B cell (primary cell): ENCODE results near the gene LMAN2. TPM values are rescaled to one million over a fixed set of nuclear protein-coding genes. Genes with fewer than 3 reads are reported as not detected.

Experiments
- ATAC-seq: fragments of 200-7000 bp; cut with Tn5 transposase; one replicate; pipeline ENCODE4 v1.10.0; 2021; ENCODE audit warnings: low read depth, mild to moderate bottlenecking, moderate number of reproducible peaks, moderate library complexity
- CTCF ChIA-PET: fragments of 350-600 bp; sonication (Branson Sonifier 250); formaldehyde crosslinking; loops from one replicate; lab custom pipeline; 2021; ENCODE audit warnings: antibody characterized with exemption, inconsistent platforms; lab: Charles Lee
- POLR2A ChIA-PET: fragments of 350-600 bp; sonication (Branson Sonifier 250); formaldehyde crosslinking; loops from one replicate; lab custom pipeline; 2021; ENCODE audit warnings: antibody characterized with exemption; lab: Charles Lee
- DNase-seq: peaks from one replicate; pipeline ENCODE4 v3.0.0; 2013
- H2AFZ ChIP-seq: 2 replicates; pipeline ENCODE4 v1.6.1; 2012; ENCODE audit warnings: mild to moderate bottlenecking, low read depth, low read length; ENCODE audit not compliant: insufficient read depth, poor library complexity, severe bottlenecking
- H3K27ac ChIP-seq, 2 donors: 1 replicate in 1 of 2; 2 replicates in 1 of 2; pipeline ENCODE4 v1.5.1; 2012 to 2013; ENCODE audit warnings: low read length in 2 of 2, mild to moderate bottlenecking in 2 of 2, moderate library complexity in 1 of 2
- H3K27me3 ChIP-seq, 4 experiments: fragments of 200-600 bp in 1 of 4; sonication (generic) in 1 of 4; replicated peaks in 1 of 4; 1 replicate in 2 of 4; 2 replicates in 2 of 4; pipeline versions ENCODE4 v1.6.1 to v1.7.0; 2013 to 2016; ENCODE audit warnings: low read length in 3 of 4, mild to moderate bottlenecking in 2 of 4, mixed read lengths in 1 of 4, moderate library complexity in 1 of 4; ENCODE audit not compliant: insufficient read depth in 4 of 4, control insufficient read depth in 3 of 4; ENCODE audit errors: control extremely low read depth in 1 of 4
- H3K36me3 ChIP-seq, 2 experiments: replicated peaks in 1 of 2; 1 replicate in 1 of 2; 2 replicates in 1 of 2; pipeline versions ENCODE4 v1.6.1 to v1.7.1; 2013; ENCODE audit warnings: low read length in 1 of 2; ENCODE audit not compliant: insufficient read depth in 2 of 2, control insufficient read depth in 1 of 2; ENCODE audit errors: control extremely low read depth in 1 of 2, extremely low read depth in 1 of 2
- H3K4me1 ChIP-seq, 2 donors: fragments of 200-600 bp in 1 of 2; sonication (generic) in 1 of 2; 1 replicate in 1 of 2; 2 replicates in 1 of 2; pipeline versions ENCODE4 v1.5.1 to v1.6.1; 2013 to 2017; ENCODE audit warnings: low read length in 2 of 2; ENCODE audit not compliant: control insufficient read depth in 2 of 2, insufficient read depth in 2 of 2
- H3K4me2 ChIP-seq: replicated peaks from 2 replicates; pipeline ENCODE3; 2012; ENCODE audit warnings: mild to moderate bottlenecking, low read depth, low read length; ENCODE audit not compliant: poor library complexity, severe bottlenecking
- H3K4me3 ChIP-seq, 5 experiments: fragments of 200-600 bp in 1 of 5; sonication (generic) in 1 of 5; 1 replicate in 3 of 5; 2 replicates in 2 of 5; pipeline versions ENCODE4 v1.5.1 to v1.7.0; 2011 to 2016; ENCODE audit warnings: low read length in 4 of 5, mild to moderate bottlenecking in 4 of 5, low read depth in 2 of 5, control low read depth in 1 of 5, moderate library complexity in 1 of 5; ENCODE audit not compliant: insufficient read depth in 1 of 5; ENCODE audit errors: control extremely low read depth in 1 of 5, extremely low read depth in 1 of 5
- H3K79me2 ChIP-seq: fragments of 200-600 bp; sonication (generic); one replicate; pipeline ENCODE4 v1.6.0; 2016; ENCODE audit warnings: low read length; ENCODE audit not compliant: control insufficient read depth, insufficient read depth
- H3K9ac ChIP-seq: fragments of 200-600 bp; sonication (generic); 2 replicates; pipeline ENCODE4 v1.6.1; 2017; ENCODE audit warnings: mild to moderate bottlenecking, low read length, moderate library complexity
- H3K9me3 ChIP-seq, 3 donors: one replicate each; pipeline versions ENCODE4 v1.6.1 to v1.7.1; 2013; ENCODE audit warnings: low read length in 2 of 3; ENCODE audit not compliant: control insufficient read depth in 2 of 3, insufficient read depth in 1 of 3; ENCODE audit errors: control extremely low read depth in 1 of 3
- H4K20me1 ChIP-seq: 2 replicates; pipeline ENCODE4 v1.6.0; 2012; ENCODE audit warnings: mild to moderate bottlenecking, low read length; ENCODE audit not compliant: insufficient read depth, control insufficient read depth, poor library complexity, severe bottlenecking
- H3K27ac Mint-ChIP-seq: one replicate; pipeline ENCODE4 v1.8.0; 2021; ENCODE audit warnings: mixed read lengths
- H3K27me3 Mint-ChIP-seq: one replicate; pipeline ENCODE4 v1.8.0; 2021; ENCODE audit warnings: mixed read lengths
- H3K4me1 Mint-ChIP-seq: one replicate; pipeline ENCODE4 v1.8.0; 2021; ENCODE audit warnings: mixed read lengths
- H3K4me3 Mint-ChIP-seq: one replicate; pipeline ENCODE4 v1.8.0; 2021; ENCODE audit warnings: mixed read lengths
- H3K9me3 Mint-ChIP-seq: one replicate; pipeline ENCODE4 v1.8.0; 2022; ENCODE audit warnings: mixed read lengths; ENCODE audit not compliant: insufficient read depth
- EZH2 ChIP-seq: IDR thresholded peaks from 2 replicates; pipeline ENCODE4 v1.6.1; 2012; ENCODE audit warnings: borderline replicate concordance, low read depth, mild to moderate bottlenecking, moderate library complexity, low read length; ENCODE audit not compliant: insufficient read depth, poor library complexity, severe bottlenecking
- whole genome bisulfite sequencing: methylation state at CpG from one replicate; pipeline ENCODE4 v1.1.5; 2013; ENCODE audit warnings: missing lambda C conversion rate; ENCODE audit not compliant: insufficient coverage; 5-methylcytosine and 5-hydroxymethylcytosine counted together
- intact Hi-C: fragments of 100-400 bp; cut with micrococcal nuclease; formaldehyde crosslinking; loops from one replicate; pipeline ENCODE4 v1.10.0; 2022
- polyA plus RNA-seq: library from polyadenylated mRNA; depleted of rRNA; stranded (reverse); fragments of >200 nt; gene quantifications from 2 replicates; pipeline ENCODE4 v1.2.3, GENCODE V29; 2012
- total RNA-seq, 2 donors: library from RNA; stranded (reverse); fragments of 120-200 nt in 1 of 2; gene quantifications; 1 replicate in 1 of 2; 2 replicates in 1 of 2; pipeline versions ENCODE4 v1.2.3 to v1.2.4, GENCODE V29; 2013 to 2022
- TF ChIP-seq, protein P1 (sequence below): fragments of 200-600 bp; IDR thresholded peaks from one replicate; pipeline ENCODE4 v1.8.0; 2022; ENCODE audit warnings: antibody characterized with exemption, mild to moderate bottlenecking

LMAN2 gene
- total and polyA plus RNA-seq, 2 donors (not counting 1 experiment from before 2014, with no cell fraction given): 99.4 to 123 TPM

GRCh38 chr5:177347699-177348098 is 3.8 kb downstream of the LMAN2 start:
- H4K20me1 ChIP-seq: peaks cover 34% of the 10 kb centered on the region
- DNase-seq (no peak), ATAC-seq (no peak)
- H2AFZ ChIP-seq: no peak overlapping the region
- H3K36me3 ChIP-seq: peaks cover 5 to 33% of the 10 kb centered on the region in 2 experiments
- peaks cover 84% of the 10 kb centered on the region for H3K79me2 ChIP-seq
- H3K27ac ChIP-seq: no peak overlapping the region
- no peak overlapping the region for H3K4me2 ChIP-seq
- H3K9ac ChIP-seq: no peak overlapping the region
- peaks cover 43% of the 10 kb centered on the region for H3K4me1 Mint-ChIP-seq
- no peak overlapping the region for H3K4me3 ChIP-seq
- H3K27me3 Mint-ChIP-seq: no peaks in the 10 kb centered on the region
- no peak overlapping the region for H3K27ac Mint-ChIP-seq
- intact Hi-C loops: no loop called here
- H3K27me3 ChIP-seq: no peaks in the 10 kb centered on the region
- no peaks in the 10 kb centered on the region for H3K9me3 ChIP-seq
- 94% methylated on average over 3 of the region's 4 CpGs for WGBS
- no peak overlapping the region for H3K4me3 Mint-ChIP-seq
- TF ChIP-seq, protein P1, sequence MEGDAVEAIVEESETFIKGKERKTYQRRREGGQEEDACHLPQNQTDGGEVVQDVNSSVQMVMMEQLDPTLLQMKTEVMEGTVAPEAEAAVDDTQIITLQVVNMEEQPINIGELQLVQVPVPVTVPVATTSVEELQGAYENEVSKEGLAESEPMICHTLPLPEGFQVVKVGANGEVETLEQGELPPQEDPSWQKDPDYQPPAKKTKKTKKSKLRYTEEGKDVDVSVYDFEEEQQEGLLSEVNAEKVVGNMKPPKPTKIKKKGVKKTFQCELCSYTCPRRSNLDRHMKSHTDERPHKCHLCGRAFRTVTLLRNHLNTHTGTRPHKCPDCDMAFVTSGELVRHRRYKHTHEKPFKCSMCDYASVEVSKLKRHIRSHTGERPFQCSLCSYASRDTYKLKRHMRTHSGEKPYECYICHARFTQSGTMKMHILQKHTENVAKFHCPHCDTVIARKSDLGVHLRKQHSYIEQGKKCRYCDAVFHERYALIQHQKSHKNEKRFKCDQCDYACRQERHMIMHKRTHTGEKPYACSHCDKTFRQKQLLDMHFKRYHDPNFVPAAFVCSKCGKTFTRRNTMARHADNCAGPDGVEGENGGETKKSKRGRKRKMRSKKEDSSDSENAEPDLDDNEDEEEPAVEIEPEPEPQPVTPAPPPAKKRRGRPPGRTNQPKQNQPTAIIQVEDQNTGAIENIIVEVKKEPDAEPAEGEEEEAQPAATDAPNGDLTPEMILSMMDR: no peak
- TF ChIP-seq EZH2: no peak
- ChIA-PET CTCF (no interaction called here), POLR2A (no interaction called here)
- H3K9me3 Mint-ChIP-seq: no peaks in the 10 kb centered on the region
- H3K4me1 ChIP-seq: peaks cover 24 to 28% of the 10 kb centered on the region in 2 donors

DNA sequence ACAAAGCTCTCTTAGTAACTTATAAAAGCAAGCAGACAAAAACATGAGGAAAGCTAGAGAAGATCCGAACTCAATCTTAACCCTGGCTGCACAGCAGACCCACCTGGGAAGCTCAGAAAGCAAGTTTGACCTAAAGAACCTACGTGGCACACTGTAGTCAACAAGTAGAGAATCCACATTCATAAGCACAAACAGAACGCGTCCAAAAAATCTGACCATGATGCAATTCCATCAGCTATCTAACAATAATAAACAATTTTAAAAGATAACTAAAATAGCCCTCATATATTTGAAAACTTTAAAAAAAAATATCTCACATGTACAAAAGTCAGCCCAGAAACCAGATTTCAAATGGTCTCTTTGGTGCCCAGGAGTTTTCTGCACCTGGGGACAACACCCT is 4.6 kb downstream of the LMAN2 start:
- Mint-ChIP-seq H3K4me1 (peaks cover 39% of the 10 kb centered on the region), H3K27ac (no peak overlapping the region), H3K27me3 (no peaks in the 10 kb centered on the region), H3K4me3 (no peak overlapping the region), H3K9me3 (no peaks in the 10 kb centered on the region)
- ATAC-seq: no peak
- no peak for DNase-seq
- no peaks in the 10 kb centered on the region for H3K27me3 ChIP-seq
- peaks cover 41% of the 10 kb centered on the region for H4K20me1 ChIP-seq
- H3K36me3 ChIP-seq: peaks cover 5 to 33% of the 10 kb centered on the region in 2 experiments
- no peaks in the 10 kb centered on the region for H3K9me3 ChIP-seq
- POLR2A ChIA-PET: no interaction called here
- H2AFZ ChIP-seq: no peak overlapping the region
- H3K4me3 ChIP-seq: no peak overlapping the region
- 100% methylated on average over 1 of the region's 4 CpGs for WGBS
- peaks cover 20 to 22% of the 10 kb centered on the region in 2 donors for H3K4me1 ChIP-seq
- H3K4me2 ChIP-seq: no peak overlapping the region
- no peak overlapping the region for H3K27ac ChIP-seq
- peaks cover 93% of the 10 kb centered on the region for H3K79me2 ChIP-seq
- TF ChIP-seq EZH2: no peak
- TF ChIP-seq, protein P1: no peak
- intact Hi-C loops: no loop called here
- H3K9ac ChIP-seq: no peak overlapping the region
- CTCF ChIA-PET: interaction anchor here (0.7 to 1.2 kb wide), 2 partner anchors 31 to 36 kb away, joined by 3 read pairs; no protein-coding TSS in a partner anchor
